ENCODE data around the gene POLH.

DNA sequence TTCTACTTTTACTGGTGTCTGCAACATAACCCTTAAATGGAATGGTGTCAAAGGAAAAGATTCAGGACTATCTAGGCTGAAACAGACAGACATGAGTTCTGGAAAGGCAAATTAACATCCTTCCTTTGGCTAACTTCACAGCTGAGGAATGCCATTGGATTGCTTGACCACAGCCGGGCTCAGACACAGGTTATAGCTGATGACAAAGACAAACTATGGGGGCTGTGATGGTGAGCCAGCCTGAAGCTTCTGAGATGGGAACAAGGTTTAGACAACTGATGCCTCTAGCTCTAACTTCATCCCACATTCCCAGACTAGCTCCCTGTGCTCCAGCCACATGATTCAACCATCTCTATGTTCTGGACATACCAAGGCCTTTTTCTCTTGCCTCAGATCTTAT, 43.8 kb upstream of the POLH start:
- TF ChIP-seq, protein P1, sequence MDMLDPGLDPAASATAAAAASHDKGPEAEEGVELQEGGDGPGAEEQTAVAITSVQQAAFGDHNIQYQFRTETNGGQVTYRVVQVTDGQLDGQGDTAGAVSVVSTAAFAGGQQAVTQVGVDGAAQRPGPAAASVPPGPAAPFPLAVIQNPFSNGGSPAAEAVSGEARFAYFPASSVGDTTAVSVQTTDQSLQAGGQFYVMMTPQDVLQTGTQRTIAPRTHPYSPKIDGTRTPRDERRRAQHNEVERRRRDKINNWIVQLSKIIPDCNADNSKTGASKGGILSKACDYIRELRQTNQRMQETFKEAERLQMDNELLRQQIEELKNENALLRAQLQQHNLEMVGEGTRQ (CRISPR knock-in tag; IDR thresholded peaks at IDR 0.05) = no peak
- TF ChIP-seq TRIM28 (IDR thresholded peaks at IDR 0.05) (no peak), MAFK (IDR thresholded peaks at IDR 0.05; ENCODE audit: low read length) (no peak)
- TF ChIP-seq, protein P2, sequence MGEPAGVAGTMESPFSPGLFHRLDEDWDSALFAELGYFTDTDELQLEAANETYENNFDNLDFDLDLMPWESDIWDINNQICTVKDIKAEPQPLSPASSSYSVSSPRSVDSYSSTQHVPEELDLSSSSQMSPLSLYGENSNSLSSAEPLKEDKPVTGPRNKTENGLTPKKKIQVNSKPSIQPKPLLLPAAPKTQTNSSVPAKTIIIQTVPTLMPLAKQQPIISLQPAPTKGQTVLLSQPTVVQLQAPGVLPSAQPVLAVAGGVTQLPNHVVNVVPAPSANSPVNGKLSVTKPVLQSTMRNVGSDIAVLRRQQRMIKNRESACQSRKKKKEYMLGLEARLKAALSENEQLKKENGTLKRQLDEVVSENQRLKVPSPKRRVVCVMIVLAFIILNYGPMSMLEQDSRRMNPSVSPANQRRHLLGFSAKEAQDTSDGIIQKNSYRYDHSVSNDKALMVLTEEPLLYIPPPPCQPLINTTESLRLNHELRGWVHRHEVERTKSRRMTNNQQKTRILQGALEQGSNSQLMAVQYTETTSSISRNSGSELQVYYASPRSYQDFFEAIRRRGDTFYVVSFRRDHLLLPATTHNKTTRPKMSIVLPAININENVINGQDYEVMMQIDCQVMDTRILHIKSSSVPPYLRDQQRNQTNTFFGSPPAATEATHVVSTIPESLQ (CRISPR knock-in tag; IDR thresholded peaks at IDR 0.05) = no peak
- TF ChIP-seq, protein P3, sequence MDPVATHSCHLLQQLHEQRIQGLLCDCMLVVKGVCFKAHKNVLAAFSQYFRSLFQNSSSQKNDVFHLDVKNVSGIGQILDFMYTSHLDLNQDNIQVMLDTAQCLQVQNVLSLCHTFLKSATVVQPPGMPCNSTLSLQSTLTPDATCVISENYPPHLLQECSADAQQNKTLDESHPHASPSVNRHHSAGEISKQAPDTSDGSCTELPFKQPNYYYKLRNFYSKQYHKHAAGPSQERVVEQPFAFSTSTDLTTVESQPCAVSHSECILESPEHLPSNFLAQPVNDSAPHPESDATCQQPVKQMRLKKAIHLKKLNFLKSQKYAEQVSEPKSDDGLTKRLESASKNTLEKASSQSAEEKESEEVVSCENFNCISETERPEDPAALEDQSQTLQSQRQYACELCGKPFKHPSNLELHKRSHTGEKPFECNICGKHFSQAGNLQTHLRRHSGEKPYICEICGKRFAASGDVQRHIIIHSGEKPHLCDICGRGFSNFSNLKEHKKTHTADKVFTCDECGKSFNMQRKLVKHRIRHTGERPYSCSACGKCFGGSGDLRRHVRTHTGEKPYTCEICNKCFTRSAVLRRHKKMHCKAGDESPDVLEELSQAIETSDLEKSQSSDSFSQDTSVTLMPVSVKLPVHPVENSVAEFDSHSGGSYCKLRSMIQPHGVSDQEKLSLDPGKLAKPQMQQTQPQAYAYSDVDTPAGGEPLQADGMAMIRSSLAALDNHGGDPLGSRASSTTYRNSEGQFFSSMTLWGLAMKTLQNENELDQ (CRISPR knock-in tag; IDR thresholded peaks at IDR 0.05; ENCODE audit: borderline replicate concordance) = no peak
- TF ChIP-seq, protein P4, sequence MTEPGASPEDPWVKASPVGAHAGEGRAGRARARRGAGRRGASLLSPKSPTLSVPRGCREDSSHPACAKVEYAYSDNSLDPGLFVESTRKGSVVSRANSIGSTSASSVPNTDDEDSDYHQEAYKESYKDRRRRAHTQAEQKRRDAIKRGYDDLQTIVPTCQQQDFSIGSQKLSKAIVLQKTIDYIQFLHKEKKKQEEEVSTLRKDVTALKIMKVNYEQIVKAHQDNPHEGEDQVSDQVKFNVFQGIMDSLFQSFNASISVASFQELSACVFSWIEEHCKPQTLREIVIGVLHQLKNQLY (CRISPR knock-in tag; conservative IDR thresholded peaks at IDR 0.05) = no peak
